Stomach (tissue), 9 donors: ENCODE data around the gene TMEM208. TPM values are rescaled to one million over a fixed set of nuclear protein-coding genes. Genes with fewer than 3 reads are reported as not detected.

Experiments used
- DNase-seq, 2 donors: peaks; one replicate each; pipeline versions ENCODE4 v3.0.0 to v3.0.0-alpha.2; 2013 to 2019
- H3K27ac ChIP-seq, 5 donors: fragments of 200-600 bp in 4 of 5; sonication (generic) in 4 of 5; one replicate each; pipeline ENCODE4 v1.5.1; 2013 to 2019; ENCODE audit warnings: mild to moderate bottlenecking in 1 of 5, moderate library complexity in 1 of 5
- H3K27me3 ChIP-seq, 3 donors: fragments of 200-600 bp; sonication (generic); one replicate each; pipeline ENCODE4 v1.5.1; 2017 to 2019; ENCODE audit warnings: mixed run types in 1 of 3
- H3K36me3 ChIP-seq, 4 donors: fragments of 200-600 bp; sonication (generic); 1 replicate in 3 of 4; 2 replicates in 1 of 4; pipeline ENCODE4 v1.5.1; 2016 to 2019
- H3K4me1 ChIP-seq, 4 donors: fragments of 200-600 bp; sonication (generic); one replicate each; pipeline ENCODE4 v1.5.1; 2016 to 2019
- H3K4me3 ChIP-seq, 4 donors: fragments of 200-600 bp; sonication (generic) in 3 of 4; one replicate each; pipeline ENCODE4 v1.5.1; 2016 to 2019; ENCODE audit warnings: mild to moderate bottlenecking in 1 of 4
- H3K9me3 ChIP-seq, 4 donors: fragments of 200-600 bp; sonication (generic); one replicate each; pipeline ENCODE4 v1.5.1; 2016 to 2019
- CTCF ChIP-seq, 7 experiments: fragments of 450-650 bp in 4 of 7; fragments of 200-600 bp in 3 of 7; sonication (generic) in 3 of 7; IDR thresholded peaks; one replicate each; pipeline ENCODE4 v1.5.1; 2016 to 2019; ENCODE audit warnings: antibody characterized with exemption in 7 of 7, control low read depth in 2 of 7, mild to moderate bottlenecking in 1 of 7
- EP300 ChIP-seq: sonication (generic); formaldehyde crosslinking; IDR thresholded peaks from one replicate; pipeline ENCODE4 v1.6.1; 2017; ENCODE audit warnings: antibody characterized with exemption
- POLR2A ChIP-seq, 4 donors: fragments of 450-650 bp; IDR thresholded peaks; one replicate each; pipeline ENCODE4 v1.6.1; 2016; ENCODE audit warnings: antibody characterized with exemption in 4 of 4, control low read depth in 2 of 4, mild to moderate bottlenecking in 1 of 4, moderate library complexity in 1 of 4
- POLR2AphosphoS5 ChIP-seq, 3 donors: sonication (generic); formaldehyde crosslinking; IDR thresholded peaks; one replicate each; pipeline ENCODE4 v1.6.1; 2016; ENCODE audit warnings: antibody characterized with exemption in 3 of 3
- WGBS, 5 donors: extraction: QIAGEN DNeasy Blood & Tissue Kit in 3 of 5; methylation state at CpG; one replicate each; pipeline versions ENCODE4 v1.1.5 to v1.1.7; 2013 to 2018; 5-methylcytosine and 5-hydroxymethylcytosine counted together
- intact Hi-C: fragments of 100-400 bp; cut with DNase I; formaldehyde crosslinking; loops from one replicate; pipeline ENCODE4 v1.15.1; 2023; ENCODE audit warnings: low total_unique reads
- polyA plus RNA-seq, 3 donors: library from polyadenylated mRNA; stranded (reverse); fragments of 200-250 nt; gene quantifications; one replicate each; pipeline ENCODE4 v1.2.3, GENCODE V29; 2013
- total RNA-seq, 5 donors: library from RNA; depleted of rRNA; stranded (reverse); fragments of >200 nt; gene quantifications; one replicate each; pipeline versions ENCODE4 v1.1.0 to v1.2.3, GENCODE V29; 2014 to 2016
- donor health status: healthy with polysubstance abuse.
- donor health status: Bipolar disorder and iron deficiency.
- donor health status: healthy.

Gene TMEM208
- total and polyA plus RNA-seq, 8 donors: 8.7 to 141 (median 51.0) TPM

DNA sequence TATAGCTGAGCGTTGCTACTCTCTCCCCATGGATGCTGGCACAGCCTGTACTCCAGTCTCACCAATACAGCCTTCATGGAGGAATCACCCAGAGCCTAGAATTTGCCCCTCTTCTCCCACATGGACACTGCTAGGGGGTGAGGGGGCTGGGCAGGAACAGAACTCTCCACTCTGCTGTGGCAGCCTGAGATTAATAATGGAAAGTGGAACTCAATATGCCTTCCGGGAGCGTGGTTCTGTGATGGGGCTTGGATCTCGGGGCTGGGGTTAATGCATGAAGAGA is 23.1 kb downstream of the TMEM208 start:
- peaks cover 27 to 41% (median 39%) of the 10 kb centered on the region in 4 donors for H3K4me1 ChIP-seq
- no peak for DNase-seq
- no peak overlapping the region for H3K4me3 ChIP-seq
- intact Hi-C loops: no loop called here
- H3K27ac ChIP-seq: no peak overlapping the region
- H3K9me3 ChIP-seq: no peaks in the 10 kb centered on the region
- no peaks in the 10 kb centered on the region for H3K36me3 ChIP-seq
- H3K27me3 ChIP-seq: peaks cover 0 to 48% (median 19%) of the 10 kb centered on the region in 3 donors
- TF ChIP-seq EP300 (no peak), POLR2AphosphoS5 (IDR thresholded peaks at IDR 0.05) (no peak), POLR2A (IDR thresholded peaks at IDR 0.05) (no peak), CTCF (IDR thresholded peaks at IDR 0.05) (no peak)
- 63 to 86% (median 77%) methylated on average over 4 of the region's 4 CpGs for WGBS, 5 donors

DNA sequence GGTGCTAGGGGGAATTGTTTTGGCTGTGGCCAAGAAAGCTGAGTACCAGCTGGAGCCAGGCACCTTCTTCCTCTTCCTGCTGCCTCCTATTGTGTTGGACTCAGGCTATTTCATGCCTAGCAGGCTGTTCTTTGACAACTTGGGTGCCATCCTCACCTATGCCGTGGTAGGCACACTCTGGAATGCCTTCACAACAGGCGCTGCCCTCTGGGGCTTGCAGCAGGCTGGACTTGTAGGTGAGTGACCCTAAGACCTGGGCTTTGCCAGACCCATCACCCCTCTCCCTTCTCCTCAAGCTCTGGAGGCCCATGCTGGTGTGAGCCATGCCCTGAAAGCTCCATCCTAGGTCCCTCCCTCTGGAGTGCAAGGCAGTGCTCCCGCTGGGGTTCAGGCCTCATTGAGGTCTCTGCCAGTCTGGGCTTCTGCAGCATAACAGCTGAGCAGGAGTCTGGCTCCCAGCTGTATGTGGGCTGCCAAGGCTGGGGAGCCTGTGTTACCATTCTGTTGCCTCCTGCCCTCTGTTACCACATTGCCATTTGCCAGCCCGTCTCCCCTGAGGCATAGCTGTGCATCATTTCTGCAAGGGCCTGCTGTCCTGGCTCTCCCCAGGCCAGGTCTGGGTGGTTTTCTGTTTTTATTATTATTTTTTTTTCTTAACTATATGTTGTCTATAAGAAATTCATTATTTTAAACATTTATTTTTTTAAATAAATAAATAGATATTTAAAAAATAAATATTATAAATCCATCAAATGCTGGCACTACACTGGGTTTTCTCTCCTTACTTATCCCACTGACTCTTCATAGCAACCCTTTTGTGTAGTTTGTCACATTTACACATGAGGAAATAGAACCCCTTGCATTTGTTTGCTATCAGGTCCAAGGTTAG is 25.9 kb downstream of the TMEM208 start:
- intact Hi-C loops: no loop called here
- Histone ChIP-seq H3K4me1 (peaks cover 14 to 16% (median 15%) of the 10 kb centered on the region in 4 donors), H3K36me3 (no peaks in the 10 kb centered on the region), H3K9me3 (no peaks in the 10 kb centered on the region), H3K27ac (no peak overlapping the region), H3K27me3 (peaks cover 0 to 51% (median 19%) of the 10 kb centered on the region in 3 donors), H3K4me3 (no peak overlapping the region)
- TF ChIP-seq EP300 (no peak), POLR2A (IDR thresholded peaks at IDR 0.05) (no peak), CTCF (IDR thresholded peaks at IDR 0.05) (no peak)
- 90 to 94% (median 92%) methylated on average over 3 to 4 of the region's 4 CpGs for WGBS, 5 donors
- no peak for DNase-seq

DNA sequence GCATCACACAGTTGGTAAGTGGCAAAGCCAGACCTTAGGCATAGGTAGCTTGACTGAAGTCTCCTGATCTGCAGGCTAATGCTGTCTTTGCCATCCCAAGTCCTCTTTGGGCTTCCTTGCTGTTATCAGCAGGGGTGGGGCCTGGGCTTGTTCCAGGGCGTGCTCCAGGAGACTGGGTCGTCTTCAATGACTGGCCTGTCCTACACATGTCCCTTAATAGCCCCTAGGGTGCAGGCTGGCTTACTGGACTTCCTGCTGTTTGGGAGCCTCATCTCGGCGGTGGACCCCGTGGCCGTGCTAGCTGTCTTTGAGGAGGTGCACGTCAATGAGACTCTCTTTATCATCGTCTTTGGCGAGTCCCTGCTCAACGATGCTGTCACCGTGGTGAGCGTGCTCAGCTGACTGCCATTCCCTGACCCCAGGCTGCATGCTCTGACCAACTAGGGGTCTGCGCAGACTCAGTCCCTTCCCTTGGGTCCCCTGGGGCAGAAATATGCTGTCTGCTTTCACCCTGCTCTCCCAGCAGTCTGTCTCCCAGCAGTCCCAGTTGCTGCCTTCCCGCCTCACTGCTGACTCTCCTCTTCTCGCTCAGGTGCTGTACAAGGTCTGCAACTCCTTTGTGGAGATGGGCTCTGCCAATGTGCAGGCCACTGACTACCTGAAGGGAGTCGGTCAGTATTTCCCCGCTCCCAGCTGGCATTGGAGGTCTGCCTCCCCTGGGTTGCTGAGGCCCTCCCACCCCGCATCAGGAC is 28.0 kb downstream of the TMEM208 start:
- no peak for DNase-seq
- intact Hi-C loops: no loop called here
- H3K4me1 ChIP-seq: no peaks in the 10 kb centered on the region
- H3K9me3 ChIP-seq: no peaks in the 10 kb centered on the region
- peaks cover 0 to 30% (median 3%) of the 10 kb centered on the region in 3 donors for H3K27me3 ChIP-seq
- 81 to 87% (median 83%) methylated on average over 18 of the region's 18 CpGs for WGBS, 5 donors
- no peaks in the 10 kb centered on the region for H3K36me3 ChIP-seq
- H3K4me3 ChIP-seq: no peak overlapping the region
- no peak overlapping the region for H3K27ac ChIP-seq
- TF ChIP-seq POLR2A (IDR thresholded peaks at IDR 0.05): no peak
- TF ChIP-seq POLR2AphosphoS5 (IDR thresholded peaks at IDR 0.05): no peak
- TF ChIP-seq CTCF (IDR thresholded peaks at IDR 0.05): no peak
- TF ChIP-seq EP300: no peak

DNA sequence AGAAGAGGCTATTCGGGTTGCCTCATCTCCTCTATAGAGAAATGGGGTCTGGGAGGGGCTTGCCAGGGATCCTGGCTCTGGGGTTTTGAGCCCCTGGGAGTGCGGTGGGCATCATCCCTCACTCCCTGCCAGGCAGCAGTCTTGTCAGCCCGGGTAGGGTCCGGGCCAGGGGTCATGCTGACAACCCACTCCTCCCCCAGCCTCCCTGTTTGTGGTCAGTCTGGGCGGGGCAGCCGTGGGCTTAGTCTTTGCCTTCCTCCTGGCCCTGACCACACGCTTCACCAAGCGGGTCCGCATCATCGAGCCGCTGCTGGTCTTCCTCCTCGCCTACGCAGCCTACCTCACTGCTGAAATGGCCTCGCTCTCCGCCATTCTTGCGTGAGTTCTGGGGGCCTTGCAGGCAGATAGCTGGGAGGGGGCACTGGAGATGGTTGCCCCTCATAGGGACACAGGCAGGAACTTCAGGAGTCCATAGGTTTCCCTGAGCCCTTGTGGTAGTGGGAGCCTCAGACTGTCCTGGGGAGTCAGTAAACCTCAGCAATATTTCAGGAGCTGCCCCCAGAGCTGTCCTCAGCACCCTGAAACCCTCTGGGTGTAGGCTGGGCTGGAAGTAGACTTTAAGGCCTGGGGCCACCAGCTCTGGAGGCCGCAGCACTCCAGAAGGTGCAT is 28.8 kb downstream of the TMEM208 start:
- no peak for DNase-seq

More for the DNA sequence above, 28.8 kb downstream of the TMEM208 start:
- no peaks in the 10 kb centered on the region for H3K36me3 ChIP-seq
- H3K27ac ChIP-seq: no peak overlapping the region
- no peaks in the 10 kb centered on the region for H3K4me1 ChIP-seq
- no peaks in the 10 kb centered on the region for H3K9me3 ChIP-seq
- TF ChIP-seq POLR2A (IDR thresholded peaks at IDR 0.05) (no peak), POLR2AphosphoS5 (IDR thresholded peaks at IDR 0.05) (no peak)
- H3K27me3 ChIP-seq: peaks cover 0 to 23% (median 0%) of the 10 kb centered on the region in 3 donors
- intact Hi-C loops: no loop called here
- WGBS, 5 donors: 87 to 92% (median 89%) methylated on average over 9 to 17 of the region's 17 CpGs
- no peak overlapping the region for H3K4me3 ChIP-seq
